Right lobe of liver (tissue), 6 donors: Measurements from ENCODE around the gene PPP1R26. TPM values are rescaled to one million over a fixed set of nuclear protein-coding genes. Genes with fewer than 3 reads are reported as not detected.
"Not testable (repeated sequence)": the region's sequence is repeated elsewhere in the genome, so short reads cannot be mapped to it uniquely, and the experiment has no call there.

Source experiments
- ATAC-seq, 4 donors: fragments of 200-7000 bp; cut with Tn5 transposase; one replicate each; pipeline ENCODE4 v1.9.1; 2020; ENCODE audit warnings: mild to moderate bottlenecking in 4 of 4, moderate library complexity in 4 of 4
- DNase-seq, 3 donors: peaks; one replicate each; pipeline ENCODE4 v3.0.0-alpha.2; 2020
- H3K27ac ChIP-seq, 3 donors: fragments of 200-600 bp; one replicate each; pipeline ENCODE4 v1.8.0; 2022
- H3K27me3 ChIP-seq, 2 donors: fragments of 200-600 bp; one replicate each; pipeline ENCODE4 v1.8.0; 2022
- H3K36me3 ChIP-seq, 4 donors: fragments of 200-600 bp; sonication (generic) in 1 of 4; one replicate each; pipeline versions ENCODE4 v1.5.1 to v1.8.0; 2017 to 2022; ENCODE audit warnings: control low read depth in 1 of 4
- H3K4me1 ChIP-seq, 4 donors: fragments of 200-600 bp; sonication (generic) in 1 of 4; one replicate each; pipeline versions ENCODE4 v1.5.1 to v1.8.0; 2017 to 2022; ENCODE audit warnings: control low read depth in 1 of 4
- H3K4me3 ChIP-seq, 3 donors: fragments of 200-600 bp; one replicate each; pipeline ENCODE4 v1.8.0; 2022
- H3K9me3 ChIP-seq, 4 donors: fragments of 200-600 bp; sonication (generic) in 1 of 4; one replicate each; pipeline versions ENCODE4 v1.5.1 to v1.8.0; 2017 to 2022; ENCODE audit warnings: control low read depth in 1 of 4
- CTCF ChIP-seq, 4 donors: fragments of 200-600 bp in 3 of 4; fragments of 450-650 bp in 1 of 4; IDR thresholded peaks; one replicate each; pipeline versions ENCODE4 v1.5.1 to v1.8.0; 2016 to 2022; ENCODE audit warnings: antibody characterized with exemption in 4 of 4, mild to moderate bottlenecking in 2 of 4
- POLR2A ChIP-seq: fragments of 450-650 bp; IDR thresholded peaks from one replicate; pipeline ENCODE4 v1.6.1; 2017; ENCODE audit warnings: antibody characterized with exemption, mild to moderate bottlenecking
- WGBS: methylation state at CpG from one replicate; pipeline ENCODE4 v1.1.6; 2018; ENCODE audit warnings: low coverage, low lambda C conversion rate; ENCODE audit not compliant: insufficient coverage; ENCODE audit errors: missing lambda C conversion rate; 5-methylcytosine and 5-hydroxymethylcytosine counted together
- intact Hi-C, 2 donors: fragments of 100-400 bp; cut with DNase I; formaldehyde crosslinking; loops; one replicate each; pipeline versions ENCODE4 v1.11.2 to v1.14.1; 2022
- total RNA-seq, 6 experiments: library from RNA; depleted of rRNA in 2 of 6; stranded (reverse); fragments of >200 nt in 2 of 6; fragmentation: NEBNext Ultra II Directional in 3 of 6; extraction: Animal tissue kit (Norgen Biotek cat#: 25700) in 3 of 6; gene quantifications; one replicate each; pipeline versions ENCODE4 v1.1.0 to v1.2.4, GENCODE V29; 2016 to 2023
- donor health status: DM: no; HTN: yes; CAD: no.
- donor health status: DM: no; HTN: no; CAD: no.
- donor health status: DM: no; HTN: no; CAD: no.
- donor health status: DM: no; HTN: yes; CAD: no.
- donor health status: DM: no; HTN: yes; CAD: no.

PPP1R26 gene
- total RNA-seq, 6 experiments from 2014 or later = 5.1 to 9.0 (median 7.7) TPM

GRCh38 chr9:135513351-135513846 lies 33.8 kb downstream of the PPP1R26 start:
- DNase-seq (peak in 1 of 3 donors; percentile 37), ATAC-seq (no peak)
- H3K36me3 ChIP-seq = no peaks in the 10 kb centered on the region
- H3K9me3 ChIP-seq = no peaks in the 10 kb centered on the region
- intact Hi-C loops = no loop called here
- TF ChIP-seq CTCF (IDR thresholded peaks at IDR 0.05) (no peak), POLR2A (no peak)
- no peaks in the 10 kb centered on the region for H3K27me3 ChIP-seq
- no peak overlapping the region for H3K4me3 ChIP-seq
- 68% methylated on average over 9 of the region's 19 CpGs for WGBS
- no peak overlapping the region for H3K27ac ChIP-seq
- no peaks in the 10 kb centered on the region for H3K4me1 ChIP-seq

GRCh38 chr9:135513906-135514305 lies 34.3 kb downstream of the PPP1R26 start:
- H3K27me3 ChIP-seq, H3K9me3 ChIP-seq, H3K4me3 ChIP-seq, H3K4me1 ChIP-seq, intact Hi-C loops, DNase-seq, ATAC-seq, H3K27ac ChIP-seq, H3K36me3 ChIP-seq: not testable (repeated sequence)
- 40% methylated on average over 1 of the region's 9 CpGs for WGBS

- H3K4me3 ChIP-seq = no peak overlapping the region
- H3K4me1 ChIP-seq = no peaks in the 10 kb centered on the region
- no peaks in the 10 kb centered on the region for H3K9me3 ChIP-seq
- TF ChIP-seq POLR2A (no peak), CTCF (IDR thresholded peaks at IDR 0.05) (no peak)
- H3K36me3 ChIP-seq = no peaks in the 10 kb centered on the region
- peak in 1 of 3 donors; percentile 17 for DNase-seq
- no peaks in the 10 kb centered on the region for H3K27me3 ChIP-seq
- no peak overlapping the region for H3K27ac ChIP-seq
- intact Hi-C loops = no loop called here
- no peak for ATAC-seq
- 49% methylated on average over 3 of the region's 17 CpGs for WGBS
Observed at GRCh38 chr9:135514342-135515082, 34.9 kb downstream of the PPP1R26 start.

GRCh38 chr9:135515083-135515951 lies 35.7 kb downstream of the PPP1R26 start:
- no peaks in the 10 kb centered on the region for H3K4me1 ChIP-seq
- no peaks in the 10 kb centered on the region for H3K9me3 ChIP-seq
- no peak overlapping the region for H3K27ac ChIP-seq
- no peak overlapping the region for H3K4me3 ChIP-seq
- no peaks in the 10 kb centered on the region for H3K27me3 ChIP-seq
- ATAC-seq (peak in 1 of 4 donors; percentile 33), DNase-seq (peak in 1 of 3 donors; percentile 37)
- intact Hi-C loops = no loop called here
- TF ChIP-seq POLR2A = no peak
- TF ChIP-seq CTCF (IDR thresholded peaks at IDR 0.05) = no peak
- WGBS = 70% methylated on average over 19 of the region's 31 CpGs
- no peaks in the 10 kb centered on the region for H3K36me3 ChIP-seq
